Mucosa of rectum (tissue), 2 donors: ENCODE data around the gene ZNF22.

Experiments
- H3K27ac ChIP-seq, 2 donors: one replicate each; pipeline ENCODE4 v1.7.0; 2013; ENCODE audit warnings: inconsistent platforms in 2 of 2, low read depth in 2 of 2, low read length in 2 of 2
- H3K27me3 ChIP-seq, 2 donors: one replicate each; pipeline ENCODE4 v1.7.0; 2013; ENCODE audit warnings: low read length in 2 of 2; ENCODE audit not compliant: control insufficient read depth in 2 of 2, insufficient read depth in 2 of 2
- H3K36me3 ChIP-seq, 2 donors: one replicate each; pipeline ENCODE4 v1.7.0; 2013; ENCODE audit warnings: low read length in 2 of 2; ENCODE audit not compliant: control insufficient read depth in 2 of 2, insufficient read depth in 2 of 2
- H3K4me1 ChIP-seq, 2 donors: one replicate each; pipeline ENCODE4 v1.7.0; 2013; ENCODE audit warnings: low read length in 2 of 2, mild to moderate bottlenecking in 1 of 2; ENCODE audit not compliant: control insufficient read depth in 2 of 2, insufficient read depth in 2 of 2
- H3K4me3 ChIP-seq, 2 donors: one replicate each; pipeline ENCODE4 v1.7.0; 2013; ENCODE audit warnings: low read length in 2 of 2
- H3K9ac ChIP-seq, 2 donors: one replicate each; pipeline ENCODE4 v1.7.0; 2013; ENCODE audit warnings: low read length in 2 of 2, low read depth in 1 of 2, mild to moderate bottlenecking in 1 of 2
- H3K9me3 ChIP-seq, 2 donors: one replicate each; pipeline ENCODE4 v1.7.0; 2013; ENCODE audit warnings: low read length in 2 of 2; ENCODE audit not compliant: control insufficient read depth in 2 of 2
- donor health status: healthy.
- donor health status: Normal muscosa, but diverticular disease.

ZNF22 gene

GRCh38 chr10:44958898-44959246 lies 41.9 kb upstream of the ZNF22 start:
- Histone ChIP-seq H3K27ac (peak overlapping the region; percentile 89), H3K9me3 (no peaks in the 10 kb centered on the region), H3K36me3 (peaks cover 3% of the 10 kb centered on the region in 2 donors), H3K9ac (peak overlapping the region; percentile 83 to 89), H3K27me3 (no peaks in the 10 kb centered on the region), H3K4me1 (peaks cover 26 to 27% of the 10 kb centered on the region in 2 donors), H3K4me3 (peak overlapping the region; percentile 82 to 90)

- Histone ChIP-seq H3K27ac (peak within 1 kb of the TSS; percentile 89), H3K4me3 (peak within 1 kb of the TSS; percentile 82 to 90), H3K4me1 (peaks cover 32% of the 10 kb centered on the region in 2 donors), H3K27me3 (no peaks in the 10 kb centered on the region), H3K9ac (peak within 1 kb of the TSS; percentile 83 to 89), H3K9me3 (no peaks in the 10 kb centered on the region), H3K36me3 (peaks cover 0 to 3% of the 10 kb centered on the region in 2 donors)
Observed at GRCh38 chr10:44959247-44960087, 41.3 kb upstream of the ZNF22 start, which contains the start of gene RASSF4. TSS of gene RASSF4 (plus strand) at chr10:44959802. CDS start at chr10:44970203, 10,401 bp downstream.

- Histone ChIP-seq H3K4me3 (peak overlapping the region; percentile 82 to 85), H3K27ac (peak overlapping the region; percentile 69 to 89), H3K9ac (peak overlapping the region; percentile 65 to 79), H3K9me3 (no peaks in the 10 kb centered on the region), H3K4me1 (peaks cover 32 to 35% of the 10 kb centered on the region in 2 donors), H3K27me3 (no peaks in the 10 kb centered on the region), H3K36me3 (peaks cover 0 to 3% of the 10 kb centered on the region in 2 donors)
Observed at GRCh38 chr10:44960088-44960460, 40.6 kb upstream of the ZNF22 start.

- no peaks in the 10 kb centered on the region for H3K27me3 ChIP-seq
- H3K27ac ChIP-seq = peak overlapping the region; percentile 69 to 89
- peak overlapping the region; percentile 82 to 85 for H3K4me3 ChIP-seq
- H3K9me3 ChIP-seq = no peaks in the 10 kb centered on the region
- H3K36me3 ChIP-seq = peaks cover 0 to 3% of the 10 kb centered on the region in 2 donors
- H3K9ac ChIP-seq = peak overlapping the region; percentile 65 to 79
- peaks cover 34 to 37% of the 10 kb centered on the region in 2 donors for H3K4me1 ChIP-seq
Observed at GRCh38 chr10:44960482-44961229, 40.1 kb upstream of the ZNF22 start.

- Histone ChIP-seq H3K27me3 (no peaks in the 10 kb centered on the region), H3K4me1 (peaks cover 36 to 40% of the 10 kb centered on the region in 2 donors), H3K4me3 (peak overlapping the region in 1 of 2 donors; percentile 82), H3K36me3 (peaks cover 0 to 3% of the 10 kb centered on the region in 2 donors), H3K27ac (no peak overlapping the region), H3K9ac (peak overlapping the region in 1 of 2 donors; percentile 79), H3K9me3 (no peaks in the 10 kb centered on the region)
Observed at GRCh38 chr10:44961230-44961571, 39.5 kb upstream of the ZNF22 start.

- H3K4me1 ChIP-seq = peaks cover 40% of the 10 kb centered on the region in 2 donors
- H3K27me3 ChIP-seq = no peaks in the 10 kb centered on the region
- H3K27ac ChIP-seq = peak overlapping the region in 1 of 2 donors; percentile 67
- H3K9me3 ChIP-seq = no peaks in the 10 kb centered on the region
- H3K36me3 ChIP-seq = no peaks in the 10 kb centered on the region
- H3K9ac ChIP-seq = peak overlapping the region in 1 of 2 donors; percentile 79
- no peak overlapping the region for H3K4me3 ChIP-seq
Observed at GRCh38 chr10:44961931-44962750, 38.6 kb upstream of the ZNF22 start.

GRCh38 chr10:44962870-44963738 lies 37.6 kb upstream of the ZNF22 start:
- peak overlapping the region in 1 of 2 donors; percentile 30 for H3K9ac ChIP-seq
- no peaks in the 10 kb centered on the region for H3K36me3 ChIP-seq
- H3K27ac ChIP-seq = peak overlapping the region; percentile 61 to 67
- no peaks in the 10 kb centered on the region for H3K27me3 ChIP-seq
- peak overlapping the region in 1 of 2 donors; percentile 14 for H3K4me3 ChIP-seq
- peaks cover 43 to 46% of the 10 kb centered on the region in 2 donors for H3K4me1 ChIP-seq
- no peaks in the 10 kb centered on the region for H3K9me3 ChIP-seq

GRCh38 chr10:44963772-44964633 lies 36.7 kb upstream of the ZNF22 start:
- H3K4me1 ChIP-seq = peaks cover 36 to 45% of the 10 kb centered on the region in 2 donors
- H3K9me3 ChIP-seq = no peaks in the 10 kb centered on the region
- peak overlapping the region in 1 of 2 donors; percentile 14 for H3K4me3 ChIP-seq
- no peaks in the 10 kb centered on the region for H3K27me3 ChIP-seq
- peak overlapping the region in 1 of 2 donors; percentile 30 for H3K9ac ChIP-seq
- no peaks in the 10 kb centered on the region for H3K36me3 ChIP-seq
- peak overlapping the region; percentile 61 to 67 for H3K27ac ChIP-seq
